ENCODE data around the gene PSMD8.

Gene PSMD8

GRCh38 chr19:38389957-38390924, 15.9 kb downstream of the PSMD8 start:
- FAIRE-seq (no peak), DNase-seq (ENCODE audit: insufficient read length) (no peak)
- TF ChIP-seq POLR2A (IDR thresholded peaks at IDR 0.05; ENCODE audit: low read depth, low read length) (no peak), POLR2AphosphoS5 (IDR thresholded peaks at IDR 0.05; ENCODE audit: low read depth, low read length) (no peak), TAF1 (IDR thresholded peaks at IDR 0.05; ENCODE audit: borderline replicate concordance, low read depth, low read length) (no peak)

GRCh38 chr19:38391911-38392464, 17.6 kb downstream of the PSMD8 start:
- DNase-seq (ENCODE audit: insufficient read length) (no peak), FAIRE-seq (no peak)
- TF ChIP-seq POLR2A (IDR thresholded peaks at IDR 0.05; ENCODE audit: low read depth, low read length): no peak
- TF ChIP-seq POLR2AphosphoS5 (IDR thresholded peaks at IDR 0.05; ENCODE audit: low read depth, low read length): no peak
- no peak for TF ChIP-seq TAF1 (IDR thresholded peaks at IDR 0.05; ENCODE audit: borderline replicate concordance, low read depth, low read length)

GRCh38 chr19:38392707-38393308, 18.4 kb downstream of the PSMD8 start:
- DNase-seq (ENCODE audit: insufficient read length) (no peak), FAIRE-seq (no peak)
- TF ChIP-seq POLR2AphosphoS5 (IDR thresholded peaks at IDR 0.05; ENCODE audit: low read depth, low read length) (no peak), POLR2A (IDR thresholded peaks at IDR 0.05; ENCODE audit: low read depth, low read length) (no peak)

DNA sequence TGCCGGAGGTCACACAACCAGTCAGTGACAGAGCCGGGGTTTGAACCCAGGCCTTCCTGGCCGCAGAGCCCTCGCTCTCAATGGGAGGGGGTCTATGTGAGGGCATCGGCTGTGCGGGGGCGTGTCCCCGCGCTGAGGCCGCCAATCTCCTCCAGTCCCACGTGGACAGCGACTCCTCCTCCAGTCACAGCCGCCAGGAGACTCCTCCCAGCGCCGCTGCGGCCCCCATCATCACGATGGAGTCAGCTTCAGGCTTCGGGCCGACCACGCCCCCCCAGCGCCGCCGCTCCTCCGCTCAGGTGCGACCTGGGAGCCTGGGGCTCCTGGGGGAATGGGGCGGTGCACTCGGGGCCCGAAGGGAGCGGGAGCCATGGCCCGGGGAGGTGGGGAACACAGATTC, 20.1 kb downstream of the PSMD8 start:
- TF ChIP-seq TAF1 (IDR thresholded peaks at IDR 0.05; ENCODE audit: borderline replicate concordance, low read depth, low read length) (no peak), POLR2AphosphoS5 (IDR thresholded peaks at IDR 0.05; ENCODE audit: low read depth, low read length) (no peak), POLR2A (IDR thresholded peaks at IDR 0.05; ENCODE audit: low read depth, low read length) (no peak)
- DNase-seq (ENCODE audit: insufficient read length) (peak; percentile 61), FAIRE-seq (no peak)

DNA sequence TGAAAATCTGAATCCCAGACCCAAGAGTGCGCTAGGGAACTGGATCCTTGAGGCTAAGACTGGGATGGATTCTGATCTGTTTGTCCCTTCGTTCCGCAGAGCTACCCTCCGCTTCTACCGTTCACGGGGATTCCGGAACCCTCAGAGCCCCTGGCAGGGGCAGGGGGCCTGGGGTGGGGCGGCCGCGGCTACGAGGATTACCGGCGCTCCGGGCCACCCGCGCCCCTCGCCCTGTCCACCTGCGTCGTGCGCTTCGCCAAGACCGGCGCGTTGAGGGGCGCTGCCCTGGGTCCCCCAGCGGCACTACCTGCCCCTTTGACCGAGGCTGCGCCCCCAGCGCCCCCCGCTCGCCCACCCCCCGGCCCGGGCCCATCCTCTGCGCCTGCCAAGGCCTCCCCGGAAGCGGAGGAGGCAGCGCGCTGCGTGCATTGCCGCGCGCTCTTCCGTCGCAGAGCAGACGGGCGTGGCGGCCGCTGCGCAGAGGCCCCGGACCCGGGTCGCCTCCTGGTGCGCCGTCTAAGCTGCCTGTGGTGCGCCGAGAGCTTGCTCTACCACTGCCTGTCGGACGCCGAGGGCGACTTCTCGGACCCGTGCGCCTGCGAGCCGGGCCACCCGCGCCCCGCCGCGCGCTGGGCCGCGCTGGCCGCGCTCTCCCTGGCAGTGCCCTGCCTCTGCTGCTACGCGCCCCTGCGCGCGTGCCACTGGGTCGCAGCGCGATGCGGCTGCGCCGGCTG, 21.2 kb downstream of the PSMD8 start:
- FAIRE-seq (no peak), DNase-seq (ENCODE audit: insufficient read length) (peak; percentile 56)
- no peak for TF ChIP-seq TAF1 (IDR thresholded peaks at IDR 0.05; ENCODE audit: borderline replicate concordance, low read depth, low read length)
- TF ChIP-seq POLR2A (IDR thresholded peaks at IDR 0.05; ENCODE audit: low read depth, low read length): peak; percentile 54; the same call in 1 of the 2 replicates
- TF ChIP-seq POLR2AphosphoS5 (IDR thresholded peaks at IDR 0.05; ENCODE audit: low read depth, low read length): peak; percentile 33; the same call in 1 of the 2 replicates

DNA sequence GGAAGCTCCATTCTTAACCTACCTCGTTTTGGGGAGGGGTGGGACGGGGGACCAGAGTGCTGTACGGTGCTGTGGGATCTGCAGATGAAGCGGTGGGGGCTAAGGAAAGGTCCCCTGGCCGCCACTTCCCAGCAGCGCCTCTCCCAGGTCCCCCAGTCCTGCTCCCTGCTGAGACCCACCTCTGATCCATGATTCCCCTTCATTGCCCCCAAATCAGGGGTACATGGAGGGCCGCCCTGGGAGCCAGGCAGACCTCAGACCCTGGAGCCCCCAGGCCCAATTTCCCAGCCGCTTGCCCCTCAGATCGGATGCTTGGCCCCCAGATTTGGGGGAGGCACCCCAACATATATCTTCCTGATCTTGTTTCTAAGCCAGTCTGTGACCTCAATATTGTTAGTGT, 24.7 kb downstream of the PSMD8 start:
- DNase-seq (ENCODE audit: insufficient read length) (no peak), FAIRE-seq (no peak)
- no peak for TF ChIP-seq POLR2A (IDR thresholded peaks at IDR 0.05; ENCODE audit: low read depth, low read length)
- no peak for TF ChIP-seq POLR2AphosphoS5 (IDR thresholded peaks at IDR 0.05; ENCODE audit: low read depth, low read length)
- no peak for TF ChIP-seq TAF1 (IDR thresholded peaks at IDR 0.05; ENCODE audit: borderline replicate concordance, low read depth, low read length)

GRCh38 chr19:38399537-38399936, 25.2 kb downstream of the PSMD8 start:
- FAIRE-seq (no peak), DNase-seq (ENCODE audit: insufficient read length) (no peak)
- TF ChIP-seq POLR2AphosphoS5 (IDR thresholded peaks at IDR 0.05; ENCODE audit: low read depth, low read length) (no peak), POLR2A (IDR thresholded peaks at IDR 0.05; ENCODE audit: low read depth, low read length) (no peak), TAF1 (IDR thresholded peaks at IDR 0.05; ENCODE audit: borderline replicate concordance, low read depth, low read length) (no peak)

DNA sequence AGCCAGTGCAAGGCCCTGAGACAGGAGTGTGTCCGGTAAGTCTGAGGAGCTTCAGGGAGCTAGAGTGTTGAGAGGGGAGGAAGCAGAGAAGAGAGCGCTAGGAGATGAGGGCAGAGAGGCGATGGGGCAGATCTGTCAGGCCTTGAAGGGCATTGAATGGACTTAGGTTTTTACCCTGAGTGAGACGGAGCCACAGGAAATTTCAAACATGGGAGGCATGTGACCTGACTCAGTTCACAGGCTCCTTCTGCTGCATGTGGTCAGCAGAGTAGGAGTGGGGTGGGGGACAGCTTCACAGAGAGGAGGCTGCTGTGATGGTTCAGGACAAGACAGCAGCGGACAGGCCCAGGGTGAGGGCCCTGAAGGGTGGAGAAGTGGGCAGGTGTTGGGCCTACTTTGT, 26.0 kb downstream of the PSMD8 start:
- no peak for DNase-seq (ENCODE audit: insufficient read length)
- no peak for TF ChIP-seq POLR2A (IDR thresholded peaks at IDR 0.05; ENCODE audit: low read depth, low read length)
- FAIRE-seq: no peak

GRCh38 chr19:38401148-38401547, 26.8 kb downstream of the PSMD8 start:
- DNase-seq (ENCODE audit: insufficient read length): no peak
- TF ChIP-seq TAF1 (IDR thresholded peaks at IDR 0.05; ENCODE audit: borderline replicate concordance, low read depth, low read length): no peak
- no peak for TF ChIP-seq POLR2AphosphoS5 (IDR thresholded peaks at IDR 0.05; ENCODE audit: low read depth, low read length)
- TF ChIP-seq POLR2A (IDR thresholded peaks at IDR 0.05; ENCODE audit: low read depth, low read length): no peak
- FAIRE-seq: no peak

DNA sequence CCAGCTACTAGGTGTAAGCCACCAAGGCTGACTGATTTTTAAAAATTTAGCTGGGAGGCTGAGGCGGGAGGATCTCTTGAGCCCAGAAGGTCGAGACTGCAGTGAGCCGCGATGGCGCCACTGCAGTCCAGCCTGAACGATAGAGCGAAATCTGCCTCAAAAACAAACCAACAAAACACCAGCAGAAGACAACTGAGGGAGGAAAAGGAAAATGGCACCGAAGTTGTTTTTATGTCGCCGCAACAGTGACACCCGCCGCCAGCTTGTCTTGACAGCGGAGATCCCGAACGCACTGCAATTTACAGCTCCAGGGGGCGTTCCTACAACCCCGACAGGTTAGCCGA, 28.2 kb downstream of the PSMD8 start:
- FAIRE-seq (no peak), DNase-seq (ENCODE audit: insufficient read length) (no peak)
- TF ChIP-seq POLR2AphosphoS5 (IDR thresholded peaks at IDR 0.05; ENCODE audit: low read depth, low read length): no peak
- no peak for TF ChIP-seq POLR2A (IDR thresholded peaks at IDR 0.05; ENCODE audit: low read depth, low read length)
- TF ChIP-seq TAF1 (IDR thresholded peaks at IDR 0.05; ENCODE audit: borderline replicate concordance, low read depth, low read length): no peak

DNA sequence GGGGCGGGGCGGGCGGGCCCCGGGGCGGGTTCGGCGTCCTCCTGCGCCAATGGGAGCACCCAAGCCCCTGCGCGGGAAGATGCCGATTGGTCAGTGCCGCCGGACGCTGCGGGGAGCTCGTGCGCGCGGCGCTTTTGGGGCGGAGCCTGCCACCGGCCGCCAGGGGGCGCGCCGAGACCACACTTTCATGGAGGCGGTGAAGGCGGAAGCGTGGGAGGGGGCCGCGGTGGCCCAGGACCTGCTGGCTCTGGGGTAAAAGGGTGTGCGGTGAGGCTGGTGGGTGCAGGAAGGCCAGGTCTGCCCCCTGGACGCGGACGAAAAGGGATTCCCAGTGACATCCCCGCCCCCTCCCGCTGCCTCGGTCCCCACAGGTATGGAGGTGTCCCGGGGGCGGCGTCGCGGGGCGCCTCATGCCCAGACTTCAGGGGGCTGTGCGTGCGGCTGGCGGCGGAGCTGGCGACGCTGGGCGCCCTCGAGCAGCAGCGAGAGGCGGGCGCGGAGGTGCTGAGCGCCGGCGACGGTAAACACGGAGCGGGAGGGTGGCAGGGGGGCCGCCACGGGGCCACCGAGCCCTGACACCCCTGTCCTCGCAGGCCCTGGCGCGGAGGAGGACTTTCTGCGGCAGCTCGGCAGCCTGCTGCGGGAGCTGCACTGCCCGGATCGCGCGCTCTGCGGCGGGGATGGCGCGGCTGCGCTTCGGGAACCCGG, 28.8 kb downstream of the PSMD8 start, which contains the start of gene FAM98C:
TSS of gene FAM98C (plus strand) at position 127 of the 708 bp plus-strand sequence. CDS start at position 188, 61 bp downstream.
- TF ChIP-seq POLR2A (IDR thresholded peaks at IDR 0.05; ENCODE audit: low read depth, low read length) (peak; percentile 43; the same call in 1 of the 2 replicates), TAF1 (IDR thresholded peaks at IDR 0.05; ENCODE audit: borderline replicate concordance, low read depth, low read length) (no peak)
- FAIRE-seq (peak; percentile 88), DNase-seq (ENCODE audit: insufficient read length) (peak; percentile 100)

Data from GM12892 (cell line).